ENCODE data around the gene PDGFC.
A peak's percentile ranks its signal among the peaks of the same experiment; 100 is the strongest.

Gene PDGFC

DNA sequence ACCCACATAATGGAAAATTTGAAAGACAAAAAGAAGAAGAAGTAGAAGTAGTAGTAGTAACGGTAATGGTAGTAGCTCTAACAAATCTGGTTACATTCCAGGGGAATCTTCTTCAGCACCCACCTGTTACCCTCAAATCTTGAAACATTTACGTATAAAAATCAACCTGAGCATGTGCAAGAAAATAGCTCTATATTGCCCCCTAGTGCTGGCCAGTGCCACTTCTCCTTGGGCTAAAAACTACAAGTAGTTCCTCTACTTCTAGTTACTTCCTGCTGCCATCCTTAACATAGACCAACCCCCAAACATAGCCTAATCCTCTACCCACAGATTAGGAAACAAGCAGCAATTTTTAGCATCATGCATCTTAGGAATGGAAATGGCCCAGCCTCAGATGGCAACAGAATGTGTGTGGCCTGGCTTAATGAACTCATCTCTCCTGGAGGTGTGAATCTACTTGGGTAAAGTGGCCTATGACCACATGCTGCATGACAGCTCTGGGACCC, 3.1 kb downstream of the PDGFC start:
- TF ChIP-seq, protein P1, sequence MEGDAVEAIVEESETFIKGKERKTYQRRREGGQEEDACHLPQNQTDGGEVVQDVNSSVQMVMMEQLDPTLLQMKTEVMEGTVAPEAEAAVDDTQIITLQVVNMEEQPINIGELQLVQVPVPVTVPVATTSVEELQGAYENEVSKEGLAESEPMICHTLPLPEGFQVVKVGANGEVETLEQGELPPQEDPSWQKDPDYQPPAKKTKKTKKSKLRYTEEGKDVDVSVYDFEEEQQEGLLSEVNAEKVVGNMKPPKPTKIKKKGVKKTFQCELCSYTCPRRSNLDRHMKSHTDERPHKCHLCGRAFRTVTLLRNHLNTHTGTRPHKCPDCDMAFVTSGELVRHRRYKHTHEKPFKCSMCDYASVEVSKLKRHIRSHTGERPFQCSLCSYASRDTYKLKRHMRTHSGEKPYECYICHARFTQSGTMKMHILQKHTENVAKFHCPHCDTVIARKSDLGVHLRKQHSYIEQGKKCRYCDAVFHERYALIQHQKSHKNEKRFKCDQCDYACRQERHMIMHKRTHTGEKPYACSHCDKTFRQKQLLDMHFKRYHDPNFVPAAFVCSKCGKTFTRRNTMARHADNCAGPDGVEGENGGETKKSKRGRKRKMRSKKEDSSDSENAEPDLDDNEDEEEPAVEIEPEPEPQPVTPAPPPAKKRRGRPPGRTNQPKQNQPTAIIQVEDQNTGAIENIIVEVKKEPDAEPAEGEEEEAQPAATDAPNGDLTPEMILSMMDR (IDR thresholded peaks at IDR 0.05): peak; percentile 86
- peak overlapping the region; percentile 88 for H3K4me3 ChIP-seq
- peak overlapping the region; percentile 93 to 97 for H3K27ac ChIP-seq
- DNase-seq (ENCODE audit: low spot score): peak; percentile 75

DNA sequence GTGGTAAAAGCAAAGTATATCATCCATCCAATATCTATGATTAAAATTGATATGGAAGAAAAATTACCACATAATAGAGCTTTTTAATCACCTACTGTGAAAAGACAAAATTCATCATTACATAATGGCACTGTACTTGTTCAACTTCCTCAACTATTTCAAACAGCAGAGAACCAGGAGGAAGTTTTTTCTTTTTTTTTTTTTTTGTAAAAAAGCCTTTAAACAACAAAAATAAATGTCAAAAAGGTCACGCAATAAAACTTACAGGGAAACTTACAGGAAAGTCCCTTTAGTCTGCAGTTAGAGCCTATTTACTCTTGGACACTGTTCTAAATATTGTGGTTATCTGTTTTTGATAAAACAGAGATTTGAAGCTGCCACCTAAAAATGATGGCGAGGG, 4.8 kb downstream of the PDGFC start:
- TF ChIP-seq, protein P1 (IDR thresholded peaks at IDR 0.05): no peak
- DNase-seq (ENCODE audit: low spot score): no peak
- H3K4me3 ChIP-seq: no peak overlapping the region
- no peak overlapping the region for H3K27ac ChIP-seq

DNA sequence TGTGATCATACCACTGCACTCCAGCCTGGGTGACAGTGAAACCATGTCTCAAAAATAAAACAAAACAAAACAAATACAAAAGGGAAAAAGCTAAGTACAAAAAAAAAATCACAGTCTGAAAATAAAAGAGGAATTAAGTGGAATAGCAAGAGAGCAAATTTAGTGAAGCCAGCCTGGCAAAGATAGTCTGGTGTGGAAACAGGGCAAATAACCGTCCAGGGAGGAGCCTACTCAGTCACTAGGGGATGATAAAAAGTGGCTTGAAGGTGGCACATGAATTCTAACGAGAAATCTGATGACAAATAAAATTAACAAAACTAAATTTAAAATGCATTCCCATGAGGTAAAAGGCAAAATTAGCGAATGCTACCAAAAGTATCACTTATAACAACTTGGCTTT, 8.2 kb downstream of the PDGFC start:
- TF ChIP-seq, protein P1 (IDR thresholded peaks at IDR 0.05): no peak
- Histone ChIP-seq H3K27ac (peak overlapping the region in 1 of 2 donors; percentile 64), H3K4me3 (no peak overlapping the region)
- DNase-seq (ENCODE audit: low spot score): no peak

DNA sequence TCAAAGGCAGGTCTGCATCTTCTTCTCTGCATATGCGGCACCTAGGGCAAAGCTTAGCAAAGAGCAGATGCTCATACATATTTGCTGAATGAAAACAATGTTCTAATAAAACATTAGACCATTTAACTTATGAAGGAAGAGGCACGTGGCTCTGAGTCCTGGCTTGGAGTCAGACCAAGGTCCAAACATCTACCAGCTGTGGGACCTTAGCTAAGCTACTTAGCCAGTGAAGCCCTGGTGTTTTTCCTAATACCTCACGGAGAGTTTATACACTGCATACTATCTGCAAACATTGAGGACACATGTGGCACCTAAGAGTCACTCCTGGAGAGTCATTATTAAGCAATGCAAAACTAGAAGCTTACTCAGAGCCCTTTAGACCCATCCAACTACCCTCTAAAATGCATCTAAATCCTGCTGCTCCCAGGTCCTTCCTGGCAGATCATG, 9.0 kb downstream of the PDGFC start:
- Histone ChIP-seq H3K27ac (peak overlapping the region; percentile 40 to 64), H3K4me3 (no peak overlapping the region)
- DNase-seq (ENCODE audit: low spot score): no peak
- TF ChIP-seq, protein P1 (IDR thresholded peaks at IDR 0.05): no peak

DNA sequence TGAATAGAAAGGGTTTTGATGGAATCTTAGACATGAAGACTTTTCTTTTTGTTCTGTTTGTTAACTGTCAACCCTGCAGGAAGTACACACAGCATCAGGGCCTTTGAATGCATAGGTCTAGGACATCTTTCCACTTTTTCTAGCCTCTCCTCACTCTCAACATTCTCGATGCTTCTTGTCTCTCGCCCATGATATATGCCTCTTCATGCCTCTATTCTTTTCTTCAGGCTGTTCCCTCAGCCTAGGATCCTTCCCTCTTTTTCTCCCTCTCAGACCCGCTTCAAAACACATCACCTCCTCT, 9.6 kb downstream of the PDGFC start:
- DNase-seq (ENCODE audit: low spot score): no peak
- TF ChIP-seq, protein P1 (IDR thresholded peaks at IDR 0.05): no peak
- Histone ChIP-seq H3K27ac (peak overlapping the region; percentile 40 to 64), H3K4me3 (no peak overlapping the region)

DNA sequence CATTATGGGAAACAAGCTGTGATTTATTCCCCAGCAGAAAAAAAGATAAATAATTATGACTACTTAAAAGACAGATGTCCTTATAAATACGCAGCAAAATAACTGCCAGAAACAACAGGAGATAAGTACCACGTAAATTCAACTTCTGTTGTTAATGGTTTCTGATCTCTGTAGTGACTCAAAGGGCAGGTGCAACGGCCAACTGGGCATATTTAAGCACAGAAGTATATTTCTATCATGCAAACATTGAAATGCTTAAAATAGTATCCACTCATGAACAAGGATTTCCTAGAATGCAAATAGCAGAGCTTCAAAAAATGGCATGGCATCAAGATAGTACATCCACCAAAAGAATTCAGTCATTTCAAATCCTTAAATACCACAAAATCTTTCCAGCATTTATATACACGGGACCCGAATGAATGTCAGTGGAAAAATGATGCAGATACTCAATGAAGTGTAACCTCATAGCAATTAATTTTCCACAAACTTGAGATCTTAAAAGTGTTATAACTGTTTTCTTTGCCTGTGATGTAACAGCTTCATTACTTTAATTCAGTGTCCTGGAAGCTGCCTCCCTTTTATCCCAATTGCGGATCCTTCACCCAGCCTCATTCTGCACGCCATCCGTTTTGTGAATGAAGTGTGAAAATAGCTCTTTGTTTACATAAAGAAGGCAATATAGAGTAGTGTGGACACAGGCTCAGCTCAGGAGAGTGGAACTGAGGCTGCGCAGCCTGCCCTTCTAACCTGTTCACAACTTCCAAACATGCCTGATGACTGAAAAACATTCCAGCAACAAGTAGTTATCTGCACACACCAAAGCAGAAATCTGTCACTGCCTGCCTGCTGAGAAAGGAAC, 10.2 kb downstream of the PDGFC start:
- TF ChIP-seq, protein P1 (IDR thresholded peaks at IDR 0.05): no peak
- Histone ChIP-seq H3K27ac (peak overlapping the region; percentile 40 to 64), H3K4me3 (no peak overlapping the region)
- DNase-seq (ENCODE audit: low spot score): no peak

DNA sequence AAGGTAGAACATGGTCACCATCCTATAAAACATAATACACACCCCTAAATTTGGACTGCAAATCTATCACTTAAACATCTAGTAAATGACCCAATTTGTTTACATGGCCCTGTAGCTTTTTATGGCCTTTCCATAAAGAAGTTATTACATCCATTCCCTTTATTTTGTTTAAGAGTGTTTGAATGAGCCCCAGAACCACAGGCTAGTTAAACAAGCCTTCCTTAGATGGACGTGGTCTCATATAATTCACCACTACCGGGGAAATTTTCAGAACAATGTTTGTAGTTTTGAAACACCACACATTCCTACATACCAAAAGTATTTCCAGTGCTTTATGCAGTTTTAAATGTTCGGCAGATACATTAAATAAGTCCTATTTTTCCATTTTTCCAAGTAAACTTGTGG, 12.3 kb downstream of the PDGFC start:
- TF ChIP-seq, protein P1 (IDR thresholded peaks at IDR 0.05): no peak
- Histone ChIP-seq H3K27ac (no peak overlapping the region), H3K4me3 (peak overlapping the region; percentile 38)
- DNase-seq (ENCODE audit: low spot score): no peak
